ENCODE measurements around the gene CIDEC.

The CIDEC gene

DNA sequence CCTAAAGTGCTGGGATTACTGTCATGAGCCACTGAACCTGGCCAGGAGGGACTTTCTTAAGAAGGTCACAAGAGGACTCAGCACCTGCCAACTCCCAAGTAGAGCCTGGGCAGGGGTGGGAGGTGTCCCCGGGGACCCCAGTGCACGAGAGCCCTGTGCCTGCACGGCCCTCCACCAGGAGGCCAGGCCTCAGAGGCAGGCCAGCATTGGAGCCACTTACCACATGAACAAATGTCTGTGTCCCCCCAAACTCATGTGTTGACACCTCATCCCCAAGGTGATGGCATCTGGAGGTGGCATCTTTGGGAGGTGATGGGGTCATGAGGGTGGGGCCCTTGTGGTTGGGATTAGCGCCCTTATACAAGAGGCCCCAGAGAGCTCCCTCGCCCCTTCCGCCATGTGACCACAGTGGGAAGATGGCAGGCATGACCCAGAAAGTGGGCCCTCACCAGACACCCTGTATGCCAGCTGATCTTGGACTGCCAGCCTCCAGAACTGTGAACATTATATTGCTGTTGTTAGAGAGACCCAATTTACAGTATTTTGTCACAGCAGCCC, 33.0 kb downstream of the CIDEC start:
- Histone ChIP-seq H3K9me2 (replicated peaks; ENCODE audit: control insufficient read depth, low read length) (no peaks in the 10 kb centered on the region), H3K79me2 (ENCODE audit: control insufficient read depth, low read length) (peaks cover 17% of the 10 kb centered on the region), H3F3A (ENCODE audit: control insufficient read depth, insufficient read depth) (no peaks in the 10 kb centered on the region), H3K36me3 (ENCODE audit: control insufficient read depth, low read length) (peaks cover 11% of the 10 kb centered on the region), H4K20me1 (ENCODE audit: control insufficient read depth, insufficient read depth, low read depth, low read length) (no peaks in the 10 kb centered on the region), H3K4me3 (ENCODE audit: low read length) (no peak overlapping the region), H3K9me3 (ENCODE audit: control insufficient read depth, insufficient read depth, low read length) (no peaks in the 10 kb centered on the region), H3K4me1 (ENCODE audit: control insufficient read depth, low read length) (peaks cover 13% of the 10 kb centered on the region), H3K4me2 (ENCODE audit: low read length) (no peak overlapping the region), H3K27ac (ENCODE audit: low read depth, low read length) (no peak overlapping the region), H3K27me3 (ENCODE audit: control insufficient read depth, low read length) (no peaks in the 10 kb centered on the region)
- TF ChIP-seq EZH2phosphoT487 (IDR thresholded peaks at IDR 0.05; ENCODE audit: borderline replicate concordance, low read length), result no peak

DNA sequence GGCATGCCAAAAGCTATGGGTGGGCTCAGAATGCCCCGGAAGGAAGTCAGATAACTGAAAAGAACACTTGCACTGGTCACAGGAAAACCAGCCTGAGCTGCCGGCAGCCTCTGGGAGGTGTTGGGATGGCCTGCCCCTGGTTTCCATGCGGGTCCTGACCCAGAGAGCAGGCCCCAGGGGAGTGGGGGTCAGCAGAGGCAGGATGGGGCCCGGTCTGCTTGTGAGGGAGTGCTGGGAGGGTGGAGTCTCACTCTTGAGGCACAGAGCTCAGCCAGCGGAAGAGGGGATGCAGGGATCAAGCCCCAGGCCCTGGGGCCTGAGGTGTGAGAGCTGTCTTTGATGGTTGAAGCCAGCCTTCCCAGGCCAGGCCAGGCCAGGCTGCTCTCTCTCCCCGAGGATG, 33.8 kb downstream of the CIDEC start:
- no peak overlapping the region for H3K4me2 ChIP-seq (ENCODE audit: low read length)
- no peak overlapping the region for H3K27ac ChIP-seq (ENCODE audit: low read depth, low read length)
- H3K4me1 ChIP-seq (ENCODE audit: control insufficient read depth, low read length), result peaks cover 13% of the 10 kb centered on the region
- H3K27me3 ChIP-seq (ENCODE audit: control insufficient read depth, low read length), result no peaks in the 10 kb centered on the region
- H3K4me3 ChIP-seq (ENCODE audit: low read length), result no peak overlapping the region
- no peaks in the 10 kb centered on the region for H4K20me1 ChIP-seq (ENCODE audit: control insufficient read depth, insufficient read depth, low read depth, low read length)
- H3K9me3 ChIP-seq (ENCODE audit: control insufficient read depth, insufficient read depth, low read length), result no peaks in the 10 kb centered on the region
- H3K79me2 ChIP-seq (ENCODE audit: control insufficient read depth, low read length), result peaks cover 18% of the 10 kb centered on the region
- H3K36me3 ChIP-seq (ENCODE audit: control insufficient read depth, low read length), result peaks cover 19% of the 10 kb centered on the region
- H3K9me2 ChIP-seq (replicated peaks; ENCODE audit: control insufficient read depth, low read length), result no peaks in the 10 kb centered on the region
- TF ChIP-seq, protein P1, sequence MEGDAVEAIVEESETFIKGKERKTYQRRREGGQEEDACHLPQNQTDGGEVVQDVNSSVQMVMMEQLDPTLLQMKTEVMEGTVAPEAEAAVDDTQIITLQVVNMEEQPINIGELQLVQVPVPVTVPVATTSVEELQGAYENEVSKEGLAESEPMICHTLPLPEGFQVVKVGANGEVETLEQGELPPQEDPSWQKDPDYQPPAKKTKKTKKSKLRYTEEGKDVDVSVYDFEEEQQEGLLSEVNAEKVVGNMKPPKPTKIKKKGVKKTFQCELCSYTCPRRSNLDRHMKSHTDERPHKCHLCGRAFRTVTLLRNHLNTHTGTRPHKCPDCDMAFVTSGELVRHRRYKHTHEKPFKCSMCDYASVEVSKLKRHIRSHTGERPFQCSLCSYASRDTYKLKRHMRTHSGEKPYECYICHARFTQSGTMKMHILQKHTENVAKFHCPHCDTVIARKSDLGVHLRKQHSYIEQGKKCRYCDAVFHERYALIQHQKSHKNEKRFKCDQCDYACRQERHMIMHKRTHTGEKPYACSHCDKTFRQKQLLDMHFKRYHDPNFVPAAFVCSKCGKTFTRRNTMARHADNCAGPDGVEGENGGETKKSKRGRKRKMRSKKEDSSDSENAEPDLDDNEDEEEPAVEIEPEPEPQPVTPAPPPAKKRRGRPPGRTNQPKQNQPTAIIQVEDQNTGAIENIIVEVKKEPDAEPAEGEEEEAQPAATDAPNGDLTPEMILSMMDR (IDR thresholded peaks at IDR 0.05; ENCODE audit: low read depth, low read length, poor library complexity, severe bottlenecking), result no peak
- TF ChIP-seq EZH2phosphoT487 (IDR thresholded peaks at IDR 0.05; ENCODE audit: borderline replicate concordance, low read length), result no peak
- H3F3A ChIP-seq (ENCODE audit: control insufficient read depth, insufficient read depth), result no peaks in the 10 kb centered on the region

DNA sequence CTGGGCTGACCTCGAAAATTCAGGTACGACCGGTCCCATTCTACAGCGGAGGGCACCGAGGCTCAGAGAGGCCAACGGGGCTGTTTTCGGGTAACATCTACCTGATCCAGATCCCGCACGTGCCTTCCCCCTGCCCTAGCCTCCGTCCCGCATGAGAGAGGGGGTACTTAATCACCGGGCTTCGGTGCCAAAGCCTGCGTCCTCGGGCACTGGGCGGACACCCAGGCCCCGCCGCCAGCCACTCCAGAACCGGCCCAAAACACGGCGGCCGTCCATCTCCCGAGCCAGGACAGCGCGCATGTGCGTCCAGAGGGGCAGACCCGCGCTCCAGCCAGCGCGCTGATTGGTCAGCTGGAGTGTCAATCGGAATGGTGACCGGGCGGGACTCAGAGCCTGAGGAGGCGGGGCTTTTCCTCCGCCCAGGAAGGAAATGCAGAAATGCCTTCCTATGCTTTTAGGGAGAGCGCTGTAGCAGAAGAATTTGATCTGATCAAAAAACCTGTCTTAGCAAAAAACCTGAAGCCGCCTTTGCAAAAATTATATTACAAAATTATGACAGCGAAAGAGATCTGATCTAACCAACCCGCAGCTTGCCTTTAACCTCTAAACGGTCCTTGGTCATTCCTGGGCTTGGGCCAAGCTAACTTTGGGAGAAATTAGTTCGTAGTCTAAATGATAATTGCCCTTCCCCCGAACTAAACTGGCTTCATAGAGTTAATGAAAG, 36.2 kb downstream of the CIDEC start, which contains the start of gene RPUSD3:
RPUSD3 (minus strand) TSS at position 294 of the 724 bp plus-strand sequence; CDS start at position 276, 18 bp downstream.
- Histone ChIP-seq H4K20me1 (ENCODE audit: control insufficient read depth, insufficient read depth, low read depth, low read length) (no peaks in the 10 kb centered on the region), H3K4me2 (ENCODE audit: low read length) (peak within 1 kb of the TSS; percentile 88), H3K9me2 (replicated peaks; ENCODE audit: control insufficient read depth, low read length) (no peaks in the 10 kb centered on the region), H3K4me3 (ENCODE audit: low read length) (peak within 1 kb of the TSS; percentile 97), H3K36me3 (ENCODE audit: control insufficient read depth, low read length) (peaks cover 38% of the 10 kb centered on the region), H3F3A (ENCODE audit: control insufficient read depth, insufficient read depth) (no peaks in the 10 kb centered on the region), H3K4me1 (ENCODE audit: control insufficient read depth, low read length) (peaks cover 13% of the 10 kb centered on the region), H3K79me2 (ENCODE audit: control insufficient read depth, low read length) (peaks cover 18% of the 10 kb centered on the region), H3K27ac (ENCODE audit: low read depth, low read length) (peak within 1 kb of the TSS; percentile 40), H3K27me3 (ENCODE audit: control insufficient read depth, low read length) (no peaks in the 10 kb centered on the region), H3K9me3 (ENCODE audit: control insufficient read depth, insufficient read depth, low read length) (no peaks in the 10 kb centered on the region)
- TF ChIP-seq, protein P1 (IDR thresholded peaks at IDR 0.05; ENCODE audit: low read depth, low read length, poor library complexity, severe bottlenecking), result no peak
- no peak for TF ChIP-seq EZH2phosphoT487 (IDR thresholded peaks at IDR 0.05; ENCODE audit: borderline replicate concordance, low read length)

DNA sequence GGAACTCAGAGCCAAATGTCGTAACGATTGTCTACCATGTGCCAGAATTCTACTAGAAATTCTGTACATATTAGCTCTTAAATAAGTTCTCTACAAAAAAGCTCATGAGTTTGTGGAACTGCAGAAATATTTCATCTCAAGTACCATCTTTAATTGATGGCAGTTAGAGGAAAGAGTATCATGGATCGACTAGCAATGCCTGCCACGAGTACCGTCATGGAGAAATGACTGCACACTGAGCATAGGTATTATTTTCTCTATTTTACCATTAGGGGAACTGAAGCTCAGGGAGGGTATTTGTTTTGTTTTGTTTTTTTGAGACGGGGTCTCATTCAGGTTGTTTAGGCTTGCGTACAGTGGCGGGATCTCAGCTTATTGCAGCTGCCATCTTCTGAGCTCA, 39.0 kb downstream of the CIDEC start:
- no peak overlapping the region for H3K4me3 ChIP-seq (ENCODE audit: low read length)
- no peaks in the 10 kb centered on the region for H3K9me2 ChIP-seq (replicated peaks; ENCODE audit: control insufficient read depth, low read length)
- H3K4me2 ChIP-seq (ENCODE audit: low read length), result no peak overlapping the region
- H3K36me3 ChIP-seq (ENCODE audit: control insufficient read depth, low read length), result peaks cover 52% of the 10 kb centered on the region
- H3F3A ChIP-seq (ENCODE audit: control insufficient read depth, insufficient read depth), result no peaks in the 10 kb centered on the region
- TF ChIP-seq, protein P1 (IDR thresholded peaks at IDR 0.05; ENCODE audit: low read depth, low read length, poor library complexity, severe bottlenecking), result no peak
- no peak for TF ChIP-seq EZH2phosphoT487 (IDR thresholded peaks at IDR 0.05; ENCODE audit: borderline replicate concordance, low read length)
- H3K9me3 ChIP-seq (ENCODE audit: control insufficient read depth, insufficient read depth, low read length), result no peaks in the 10 kb centered on the region
- no peak overlapping the region for H3K27ac ChIP-seq (ENCODE audit: low read depth, low read length)
- peaks cover 13% of the 10 kb centered on the region for H3K4me1 ChIP-seq (ENCODE audit: control insufficient read depth, low read length)
- H4K20me1 ChIP-seq (ENCODE audit: control insufficient read depth, insufficient read depth, low read depth, low read length), result no peaks in the 10 kb centered on the region
- H3K79me2 ChIP-seq (ENCODE audit: control insufficient read depth, low read length), result peaks cover 18% of the 10 kb centered on the region
- no peaks in the 10 kb centered on the region for H3K27me3 ChIP-seq (ENCODE audit: control insufficient read depth, low read length)

Data from DOHH2 (cell line).